ENCODE results near the gene BICD1.

Gene BICD1

GRCh38 chr12:32344047-32344446, 237.4 kb downstream of the BICD1 start:
- DNase-seq (ENCODE audit: low spot score), result no peak

GRCh38 chr12:32353540-32353939, 246.9 kb downstream of the BICD1 start:
- no peak for DNase-seq (ENCODE audit: low spot score)

GRCh38 chr12:32357601-32358249, 251.1 kb downstream of the BICD1 start:
- DNase-seq (ENCODE audit: low spot score), result no peak

GRCh38 chr12:32360956-32361355, 254.3 kb downstream of the BICD1 start:
- no peak for DNase-seq (ENCODE audit: low spot score)

GRCh38 chr12:32362892-32363291, 256.2 kb downstream of the BICD1 start:
- DNase-seq (ENCODE audit: low spot score), result no peak

GRCh38 chr12:32365473-32366064, 258.9 kb downstream of the BICD1 start:
- peak; percentile 62 for DNase-seq (ENCODE audit: low spot score)

GRCh38 chr12:32366714-32367113, 260.1 kb downstream of the BICD1 start:
- no peak for DNase-seq (ENCODE audit: low spot score)

- no peak for DNase-seq (ENCODE audit: low spot score)
Measured at GRCh38 chr12:32367381-32367780, 260.7 kb downstream of the BICD1 start.

GRCh38 chr12:32369202-32369601, 262.6 kb downstream of the BICD1 start:
- no peak for DNase-seq (ENCODE audit: low spot score)

GRCh38 chr12:32377344-32378055, 270.9 kb downstream of the BICD1 start:
- DNase-seq (ENCODE audit: low spot score), result no peak

- no peak for DNase-seq (ENCODE audit: low spot score)
Measured at GRCh38 chr12:32379213-32379612, 272.6 kb downstream of the BICD1 start.

GRCh38 chr12:32379667-32380066, 273.0 kb downstream of the BICD1 start:
- DNase-seq (ENCODE audit: low spot score), result no peak

- DNase-seq (ENCODE audit: low spot score), result no peak
Measured at GRCh38 chr12:32382226-32382625, 275.6 kb downstream of the BICD1 start.

GRCh38 chr12:32390572-32391219, 284.0 kb downstream of the BICD1 start:
- no peak for DNase-seq (ENCODE audit: low spot score)

GRCh38 chr12:32395026-32395425, 288.4 kb downstream of the BICD1 start:
- DNase-seq (ENCODE audit: low spot score), result peak; percentile 62

- no peak for DNase-seq (ENCODE audit: low spot score)
Measured at GRCh38 chr12:32397696-32398095, 291.0 kb downstream of the BICD1 start.

GRCh38 chr12:32398181-32398580, 291.5 kb downstream of the BICD1 start:
- no peak for DNase-seq (ENCODE audit: low spot score)

- no peak for DNase-seq (ENCODE audit: low spot score)
Measured at GRCh38 chr12:32398816-32399369, 292.2 kb downstream of the BICD1 start.

GRCh38 chr12:32399370-32400113, 292.9 kb downstream of the BICD1 start, which contains the start of gene FGD4:
Gene FGD4 (plus strand): TSS chr12:32399558.
- peak; percentile 92 for DNase-seq (ENCODE audit: low spot score)

- DNase-seq (ENCODE audit: low spot score), result no peak
Measured at GRCh38 chr12:32400114-32400672, 293.5 kb downstream of the BICD1 start.

- no peak for DNase-seq (ENCODE audit: low spot score)
Measured at GRCh38 chr12:32400866-32401265, 294.2 kb downstream of the BICD1 start.

Measured in D341Med (cell line).